ENCODE measurements around the gene CDH23.

The CDH23 gene

DNA sequence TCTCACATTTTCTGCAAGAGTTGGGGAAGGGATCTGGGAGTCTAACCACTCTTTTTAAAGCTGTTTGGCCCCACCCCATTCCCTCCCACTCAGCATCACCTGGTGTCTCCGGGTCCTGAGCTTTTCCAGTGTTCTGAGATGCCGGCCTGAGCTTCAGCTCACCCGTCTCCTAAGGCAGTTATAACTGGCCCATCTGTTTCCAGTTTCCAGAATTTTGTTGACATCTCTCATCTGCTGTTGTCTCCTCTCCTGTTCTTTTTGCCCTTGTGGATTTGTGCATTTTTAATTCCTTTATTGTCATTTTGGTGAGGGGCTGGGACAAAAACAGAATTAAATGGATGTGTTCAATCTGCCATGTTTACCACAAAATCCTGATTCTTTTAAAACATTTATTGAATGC, 162.3 kb downstream of the CDH23 start:
- Histone ChIP-seq H3K4me3 (ENCODE audit: low read length) (no peak overlapping the region), H3K27me3 (ENCODE audit: control insufficient read depth, insufficient read depth, low read length) (no peaks in the 10 kb centered on the region), H3K9ac (ENCODE audit: low read length) (no peak overlapping the region), H3K4me1 (ENCODE audit: control insufficient read depth, insufficient read depth, low read length) (no peaks in the 10 kb centered on the region), H3K27ac (ENCODE audit: low read depth, low read length) (no peak overlapping the region), H3K36me3 (ENCODE audit: control insufficient read depth, insufficient read depth, low read length) (no peaks in the 10 kb centered on the region)

GRCh38 chr10:71561003-71561574, 164.4 kb downstream of the CDH23 start:
- Histone ChIP-seq H3K27me3 (ENCODE audit: control insufficient read depth, insufficient read depth, low read length) (no peaks in the 10 kb centered on the region), H3K4me1 (ENCODE audit: control insufficient read depth, insufficient read depth, low read length) (no peaks in the 10 kb centered on the region), H3K27ac (ENCODE audit: low read depth, low read length) (no peak overlapping the region), H3K4me3 (ENCODE audit: low read length) (no peak overlapping the region), H3K9ac (ENCODE audit: low read length) (no peak overlapping the region), H3K36me3 (ENCODE audit: control insufficient read depth, insufficient read depth, low read length) (no peaks in the 10 kb centered on the region)

DNA sequence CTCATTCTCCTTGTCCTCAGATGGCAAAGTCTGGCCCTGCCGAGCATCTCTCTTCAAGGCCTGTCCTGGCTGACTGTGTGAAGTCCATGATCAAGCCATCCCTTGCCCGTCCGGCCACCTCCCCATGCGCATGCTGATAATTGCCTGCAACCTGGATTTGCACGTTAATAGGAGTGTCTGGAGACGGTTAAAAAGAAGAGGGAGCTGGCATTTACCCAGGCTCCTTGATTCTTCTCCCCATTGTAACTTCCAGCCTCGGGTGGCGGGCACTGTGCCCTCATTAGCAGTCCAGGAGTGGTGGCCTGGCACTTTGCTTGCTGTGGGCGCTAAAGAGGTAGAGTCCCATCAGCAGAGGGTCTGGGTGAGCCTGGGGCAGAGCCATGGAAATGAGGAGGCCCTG, 165.5 kb downstream of the CDH23 start:
- Histone ChIP-seq H3K27me3 (ENCODE audit: control insufficient read depth, insufficient read depth, low read length) (no peaks in the 10 kb centered on the region), H3K27ac (ENCODE audit: low read depth, low read length) (no peak overlapping the region), H3K9ac (ENCODE audit: low read length) (no peak overlapping the region), H3K4me1 (ENCODE audit: control insufficient read depth, insufficient read depth, low read length) (no peaks in the 10 kb centered on the region), H3K4me3 (ENCODE audit: low read length) (no peak overlapping the region), H3K36me3 (ENCODE audit: control insufficient read depth, insufficient read depth, low read length) (no peaks in the 10 kb centered on the region)

- no peak overlapping the region for H3K27ac ChIP-seq (ENCODE audit: low read depth, low read length)
- H3K4me3 ChIP-seq (ENCODE audit: low read length) = no peak overlapping the region
- H3K36me3 ChIP-seq (ENCODE audit: control insufficient read depth, insufficient read depth, low read length) = no peaks in the 10 kb centered on the region
Measured at GRCh38 chr10:71562904-71563303, 166.2 kb downstream of the CDH23 start.

GRCh38 chr10:71564194-71564820, 167.6 kb downstream of the CDH23 start:
- Histone ChIP-seq H3K27ac (ENCODE audit: low read depth, low read length) (no peak overlapping the region), H3K4me3 (ENCODE audit: low read length) (no peak overlapping the region), H3K36me3 (ENCODE audit: control insufficient read depth, insufficient read depth, low read length) (no peaks in the 10 kb centered on the region), H3K4me1 (ENCODE audit: control insufficient read depth, insufficient read depth, low read length) (no peaks in the 10 kb centered on the region), H3K27me3 (ENCODE audit: control insufficient read depth, insufficient read depth, low read length) (no peaks in the 10 kb centered on the region), H3K9ac (ENCODE audit: low read length) (no peak overlapping the region)

More at GRCh38 chr10:71562904-71563303, 166.2 kb downstream of the CDH23 start:
- Histone ChIP-seq H3K4me1 (ENCODE audit: control insufficient read depth, insufficient read depth, low read length) (no peaks in the 10 kb centered on the region), H3K9ac (ENCODE audit: low read length) (no peak overlapping the region), H3K27me3 (ENCODE audit: control insufficient read depth, insufficient read depth, low read length) (no peaks in the 10 kb centered on the region)

DNA sequence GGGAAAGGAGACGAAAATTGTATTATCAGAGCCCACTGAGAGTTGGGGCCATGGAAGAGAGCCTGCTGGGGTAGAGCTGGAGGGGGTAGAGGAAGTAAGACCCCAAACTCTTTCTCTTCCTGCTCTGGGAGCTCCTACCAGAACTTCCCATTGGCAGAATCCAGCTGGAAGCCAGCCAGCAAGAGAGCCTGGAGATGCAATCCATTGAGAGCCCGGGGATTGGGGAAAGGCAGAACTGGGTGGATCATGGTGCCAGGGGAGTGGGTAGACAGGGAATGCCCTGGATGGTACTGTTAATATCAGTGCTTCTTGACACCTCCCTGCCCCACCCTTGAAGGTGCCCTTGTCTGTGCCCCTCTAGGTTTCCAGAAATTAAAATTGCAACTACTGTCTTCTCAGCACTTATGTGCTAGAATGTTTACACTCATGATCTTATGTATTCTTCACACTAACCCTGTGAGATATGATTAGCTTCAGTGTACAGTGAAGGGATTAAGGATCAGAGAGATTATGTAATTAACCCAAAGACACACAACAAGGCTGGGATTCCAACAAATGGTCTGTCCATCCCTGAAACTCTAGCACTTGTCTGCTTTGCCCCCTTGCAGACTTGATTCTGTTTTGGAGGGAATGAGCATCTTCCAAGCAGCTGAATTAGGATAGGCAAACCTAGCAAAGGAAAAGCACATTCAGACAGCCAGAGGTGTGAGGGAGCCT, 168.7 kb downstream of the CDH23 start:
- no peaks in the 10 kb centered on the region for H3K4me1 ChIP-seq (ENCODE audit: control insufficient read depth, insufficient read depth, low read length)
- no peak overlapping the region for H3K9ac ChIP-seq (ENCODE audit: low read length)
- H3K27ac ChIP-seq (ENCODE audit: low read depth, low read length) = no peak overlapping the region
- H3K4me3 ChIP-seq (ENCODE audit: low read length) = no peak overlapping the region
- no peaks in the 10 kb centered on the region for H3K27me3 ChIP-seq (ENCODE audit: control insufficient read depth, insufficient read depth, low read length)
- H3K36me3 ChIP-seq (ENCODE audit: control insufficient read depth, insufficient read depth, low read length) = no peaks in the 10 kb centered on the region

GRCh38 chr10:71567006-71567405, 170.3 kb downstream of the CDH23 start:
- no peaks in the 10 kb centered on the region for H3K36me3 ChIP-seq (ENCODE audit: control insufficient read depth, insufficient read depth, low read length)
- no peak overlapping the region for H3K4me3 ChIP-seq (ENCODE audit: low read length)
- H3K27me3 ChIP-seq (ENCODE audit: control insufficient read depth, insufficient read depth, low read length) = no peaks in the 10 kb centered on the region
- no peak overlapping the region for H3K9ac ChIP-seq (ENCODE audit: low read length)
- no peak overlapping the region for H3K27ac ChIP-seq (ENCODE audit: low read depth, low read length)
- H3K4me1 ChIP-seq (ENCODE audit: control insufficient read depth, insufficient read depth, low read length) = no peaks in the 10 kb centered on the region

GRCh38 chr10:71568896-71569492, 172.3 kb downstream of the CDH23 start:
- Histone ChIP-seq H3K27ac (ENCODE audit: low read depth, low read length) (no peak overlapping the region), H3K9ac (ENCODE audit: low read length) (no peak overlapping the region), H3K4me1 (ENCODE audit: control insufficient read depth, insufficient read depth, low read length) (no peaks in the 10 kb centered on the region), H3K4me3 (ENCODE audit: low read length) (no peak overlapping the region), H3K27me3 (ENCODE audit: control insufficient read depth, insufficient read depth, low read length) (no peaks in the 10 kb centered on the region), H3K36me3 (ENCODE audit: control insufficient read depth, insufficient read depth, low read length) (no peaks in the 10 kb centered on the region)

DNA sequence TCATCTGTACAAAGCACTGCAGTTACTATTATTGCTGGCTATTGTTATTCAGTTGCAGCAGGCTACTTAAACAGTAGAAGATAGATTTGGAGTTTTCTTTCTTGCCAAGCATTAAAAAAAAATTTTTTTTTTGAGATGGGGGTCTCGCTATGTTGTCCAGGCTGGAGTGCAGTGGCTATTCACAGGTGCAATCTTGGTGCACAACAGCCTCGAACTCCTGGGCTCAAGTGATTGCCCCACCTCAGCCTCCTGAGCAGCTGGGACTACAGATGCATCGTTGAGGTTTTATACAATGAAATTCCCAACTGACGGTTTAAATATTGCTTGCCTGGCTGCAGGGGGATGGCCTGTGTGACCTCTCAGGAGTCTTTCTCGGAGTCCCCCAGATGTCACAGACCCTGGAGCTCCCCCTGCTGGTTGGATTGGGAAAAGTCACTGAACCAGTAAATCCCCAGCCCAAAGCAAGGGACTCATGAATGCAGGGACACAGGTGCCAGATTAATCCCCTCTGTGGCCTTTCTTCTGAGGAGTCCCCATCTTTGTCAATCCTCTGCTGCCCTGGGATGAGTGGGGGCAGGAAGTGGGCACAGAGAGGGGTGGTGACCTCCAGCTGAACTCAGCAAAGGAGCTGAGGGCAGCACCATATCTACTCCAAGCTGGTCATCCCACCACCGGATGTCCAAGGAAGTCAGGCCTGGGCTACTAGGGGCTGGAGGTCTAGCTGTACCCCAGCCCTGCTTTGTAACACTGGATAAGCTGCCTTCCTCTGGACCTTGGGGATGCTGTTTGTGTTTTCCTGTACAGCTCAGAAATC, 173.3 kb downstream of the CDH23 start:
- no peak overlapping the region for H3K4me3 ChIP-seq (ENCODE audit: low read length)
- H3K36me3 ChIP-seq (ENCODE audit: control insufficient read depth, insufficient read depth, low read length) = no peaks in the 10 kb centered on the region
- H3K4me1 ChIP-seq (ENCODE audit: control insufficient read depth, insufficient read depth, low read length) = no peaks in the 10 kb centered on the region
- no peak overlapping the region for H3K9ac ChIP-seq (ENCODE audit: low read length)
- no peaks in the 10 kb centered on the region for H3K27me3 ChIP-seq (ENCODE audit: control insufficient read depth, insufficient read depth, low read length)
- no peak overlapping the region for H3K27ac ChIP-seq (ENCODE audit: low read depth, low read length)

DNA sequence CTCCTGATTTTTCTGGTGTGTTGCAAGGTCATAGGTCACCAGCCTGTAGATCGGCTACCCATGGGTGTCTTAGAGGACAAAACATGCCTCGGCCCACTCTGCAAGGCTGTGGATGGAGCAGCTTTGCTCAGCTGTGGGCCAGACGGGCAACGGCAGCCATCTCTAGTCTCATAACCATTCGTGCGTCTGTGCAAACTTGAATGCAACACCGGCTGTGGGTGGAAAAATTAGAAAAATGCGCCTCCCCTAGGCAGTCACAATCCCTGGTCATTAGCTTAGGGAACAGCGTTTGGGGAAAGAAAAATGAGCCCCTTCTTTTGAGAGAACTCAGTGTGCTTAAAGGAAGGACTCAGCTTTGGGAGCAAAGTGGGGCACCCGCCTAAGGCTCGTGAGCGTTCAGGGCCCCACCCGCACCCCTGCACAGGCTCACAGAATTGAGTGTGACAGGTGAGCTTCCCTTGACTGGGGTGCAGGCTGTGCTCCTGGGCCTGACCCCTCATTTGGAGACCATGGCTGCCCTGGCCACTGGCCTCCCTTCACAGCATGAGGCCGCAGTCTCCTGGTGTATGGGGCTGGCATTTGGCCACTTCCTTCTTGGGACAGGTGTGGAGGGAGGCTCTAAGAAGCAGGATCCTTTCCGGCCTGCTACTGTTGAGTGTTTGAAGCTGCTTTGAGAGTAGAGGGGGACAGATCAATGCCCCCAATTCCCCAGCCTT, 174.9 kb downstream of the CDH23 start:
- Histone ChIP-seq H3K27ac (ENCODE audit: low read depth, low read length) (no peak overlapping the region), H3K4me3 (ENCODE audit: low read length) (no peak overlapping the region), H3K27me3 (ENCODE audit: control insufficient read depth, insufficient read depth, low read length) (no peaks in the 10 kb centered on the region), H3K36me3 (ENCODE audit: control insufficient read depth, insufficient read depth, low read length) (no peaks in the 10 kb centered on the region), H3K4me1 (ENCODE audit: control insufficient read depth, insufficient read depth, low read length) (no peaks in the 10 kb centered on the region), H3K9ac (ENCODE audit: low read length) (no peak overlapping the region)

DNA sequence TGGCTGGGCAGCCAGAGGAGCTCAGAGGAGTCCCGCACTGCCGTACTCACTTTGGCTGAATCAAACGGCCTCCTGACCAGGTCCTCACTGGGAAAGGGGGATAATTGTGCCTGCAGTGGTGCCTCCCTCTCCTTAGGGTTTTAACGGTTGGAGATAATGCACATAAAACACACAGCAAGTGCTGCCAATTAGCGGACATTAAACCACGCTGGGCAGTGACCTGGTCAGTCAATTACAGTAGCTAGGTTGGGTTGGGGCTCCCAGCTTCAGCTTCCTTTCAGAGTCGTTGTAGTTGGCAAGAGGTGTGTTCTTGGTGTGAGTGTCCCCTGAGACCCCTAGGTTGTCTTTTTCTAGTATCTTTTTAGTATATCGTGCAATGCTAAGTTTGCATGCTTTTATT, 176.2 kb downstream of the CDH23 start:
- Histone ChIP-seq H3K36me3 (ENCODE audit: control insufficient read depth, insufficient read depth, low read length) (no peaks in the 10 kb centered on the region), H3K4me3 (ENCODE audit: low read length) (no peak overlapping the region), H3K9ac (ENCODE audit: low read length) (no peak overlapping the region), H3K27me3 (ENCODE audit: control insufficient read depth, insufficient read depth, low read length) (no peaks in the 10 kb centered on the region), H3K27ac (ENCODE audit: low read depth, low read length) (no peak overlapping the region), H3K4me1 (ENCODE audit: control insufficient read depth, insufficient read depth, low read length) (no peaks in the 10 kb centered on the region)
